GM12878 (cell line): ENCODE data around the gene SNRNP27. TPM values are rescaled to one million over a fixed set of nuclear protein-coding genes. Genes with fewer than 3 reads are reported as not detected.

ENCODE experiments used
- ATAC-seq: fragments of 200-7000 bp; cut with Tn5 transposase; 3 replicates; pipeline ENCODE4 v1.9.1; 2020; ENCODE audit warnings: mild to moderate bottlenecking, moderate library complexity
- BruUV-seq: library from RNA; stranded (reverse); fragments of 400-500 nt; replicated peaks from 2 replicates; lab custom pipeline; 2021; lab: Mats Ljungman, UMichigan
- CTCF ChIA-PET: fragments of 300-600 bp; sonication (Branson Sonifier 250); formaldehyde crosslinking; extraction: SDS; loops from one replicate; lab custom pipeline; 2021; ENCODE audit warnings: inconsistent platforms; lab: Yijun Ruan, JAX
- POLR2A ChIA-PET: fragments of 350-600 bp; formaldehyde crosslinking; extraction: SDS; loops from one replicate; lab custom pipeline; 2021; ENCODE audit warnings: inconsistent platforms; lab: Charles Lee
- RAD21 ChIA-PET: fragments of 300-600 bp; sonication (Branson Sonifier 250); formaldehyde crosslinking; loops from one replicate; lab custom pipeline; 2023; ENCODE audit warnings: antibody characterized with exemption; ENCODE audit not compliant: unreplicated experiment; lab: Charles Lee
- SMC1A ChIA-PET: fragments of 300-600 bp; sonication (Branson Sonifier 250); formaldehyde crosslinking; loops from one replicate; lab custom pipeline; 2023; ENCODE audit not compliant: unreplicated experiment, uncharacterized antibody; lab: Charles Lee
- DNase-seq: peaks from one replicate; pipeline ENCODE4 v3.0.0-alpha.2; 2011; ENCODE audit warnings: low read depth, low spot score
- FAIRE-seq: peaks from 3 replicates; lab custom pipeline; 2011; peaks lifted over from hg19 to GRCh38; lab: Jason Lieb, UNC
- H2AFZ ChIP-seq: 2 replicates; pipeline ENCODE4 v1.6.0; 2011; ENCODE audit warnings: low read depth, low read length, control low read depth; ENCODE audit not compliant: control insufficient read depth
- H3K27ac ChIP-seq: 2 replicates; pipeline ENCODE4 v1.5.1; 2011; ENCODE audit warnings: control low read depth; ENCODE audit not compliant: control insufficient read depth, insufficient read depth
- H3K27me3 ChIP-seq, 2 experiments: replicated peaks in 1 of 2; 2 replicates each; pipeline versions ENCODE4 v1.6.0 to v1.6.1; 2011; ENCODE audit warnings: low read length in 1 of 2; ENCODE audit not compliant: control insufficient read depth in 2 of 2, insufficient read depth in 2 of 2
- H3K36me3 ChIP-seq, 2 experiments: 2 replicates each; pipeline ENCODE4 v1.5.1; 2011; ENCODE audit warnings: low read length in 1 of 2; ENCODE audit not compliant: control insufficient read depth in 2 of 2, insufficient read depth in 2 of 2
- H3K4me1 ChIP-seq: 2 replicates; pipeline ENCODE4 v1.6.1; 2011; ENCODE audit warnings: mild to moderate bottlenecking, low read length, moderate library complexity, mixed read lengths; ENCODE audit not compliant: control insufficient read depth, insufficient read depth
- H3K4me2 ChIP-seq: 2 replicates; pipeline ENCODE4 v1.6.0; 2011; ENCODE audit warnings: control low read depth; ENCODE audit not compliant: control insufficient read depth, insufficient read depth
- H3K4me3 ChIP-seq: fragments of 200-600 bp; sonication (generic); 2 replicates; pipeline ENCODE4 v1.5.1; 2016
- H3K79me2 ChIP-seq: 2 replicates; pipeline ENCODE4 v1.6.0; 2011; ENCODE audit warnings: low read length; ENCODE audit not compliant: control insufficient read depth, insufficient read depth
- H3K9ac ChIP-seq: 2 replicates; pipeline ENCODE4 v1.8.0; 2011; ENCODE audit warnings: low read length, control low read depth, mixed read lengths; ENCODE audit not compliant: control insufficient read depth, insufficient read depth
- H3K9me3 ChIP-seq: replicated peaks from 3 replicates; pipeline ENCODE4 v1.5.1; 2011; ENCODE audit warnings: mild to moderate bottlenecking, low read length; ENCODE audit not compliant: control insufficient read depth, insufficient read depth
- H4K20me1 ChIP-seq: 2 replicates; pipeline ENCODE4 v1.6.0; 2011; ENCODE audit not compliant: control insufficient read depth, insufficient read depth
- DPF2 ChIP-seq: fragments of 450-650 bp; IDR thresholded peaks from 2 replicates; pipeline ENCODE4 v1.6.1; 2017; ENCODE audit warnings: mild to moderate bottlenecking
- IKZF1 ChIP-seq: fragments of 450-650 bp; conservative IDR thresholded peaks from 2 replicates; pipeline ENCODE4 v1.6.1; 2017; ENCODE audit warnings: antibody characterized with exemption, mild to moderate bottlenecking
- IKZF2 ChIP-seq, 2 experiments: fragments of 450-650 bp; IDR thresholded peaks; 2 replicates each; pipeline ENCODE4 v1.6.1; 2017; ENCODE audit warnings: mild to moderate bottlenecking in 2 of 2, moderate library complexity in 2 of 2
- MEF2A ChIP-seq: IDR thresholded peaks from 2 replicates; pipeline ENCODE4 v1.6.1; 2011; ENCODE audit warnings: low read depth, mild to moderate bottlenecking, low read length, moderate library complexity; ENCODE audit not compliant: insufficient read depth
- WGBS: methylation state at CpG from one replicate; pipeline ENCODE4 v1.1.6; 2016; ENCODE audit warnings: low lambda C conversion rate; ENCODE audit not compliant: insufficient replicate concordance, insufficient coverage; ENCODE audit errors: missing lambda C conversion rate; 5-methylcytosine and 5-hydroxymethylcytosine counted together
- in situ Hi-C: fragments of 300-500 bp; cut with MboI; formaldehyde crosslinking; loops from 9 replicates; pipeline ENCODE4 v1.14.3; 2018; ENCODE audit warnings: mixed read lengths
- intact Hi-C: fragments of 100-400 bp; cut with micrococcal nuclease; formaldehyde crosslinking; loops from one replicate; pipeline ENCODE4 v1.14.2; 2022; ENCODE audit not compliant: unreplicated experiment
- polyA plus RNA-seq, 11 experiments: library from polyadenylated mRNA; depleted of rRNA in 4 of 11; unstranded in 6 of 11; stranded (reverse) in 5 of 11; fragments of >200 nt; fragmentation: Nextera tagmentation in 4 of 11; fragmentation: Illumina TruSeq in 1 of 11; extraction: Ambion mirVana in 4 of 11; extraction: Trizol in 1 of 11; gene quantifications; 1 replicate in 1 of 11; 2 replicates in 10 of 11; pipeline versions ENCODE4 v1.2.1 to v1.2.3, GENCODE V29; 2011 to 2016; ENCODE audit warnings: inconsistent platforms in 2 of 11, missing spikeins in 2 of 11, low read depth in 1 of 11
- total RNA-seq, 4 experiments: library from RNA; depleted of rRNA in 3 of 4; stranded (reverse); fragments of >200 nt in 3 of 4; fragmentation: Illumina TruSeq in 1 of 4; extraction: Trizol in 1 of 4; gene quantifications; 2 replicates each; pipeline versions ENCODE4 v1.2.1 to v1.2.3, GENCODE V29; 2013 to 2021
- TF ChIP-seq, protein P1 (sequence below): fragments of 450-650 bp; IDR thresholded peaks from 2 replicates; pipeline ENCODE4 v1.6.1; 2017; ENCODE audit warnings: low read depth, mild to moderate bottlenecking, moderate library complexity

The SNRNP27 gene
- total and polyA plus RNA-seq, 10 of the 15 experiments (the other 5 are each of a cell fraction or from before 2014, with no cell fraction given): 30.6 to 89.5 (median 49.2) TPM

DNA sequence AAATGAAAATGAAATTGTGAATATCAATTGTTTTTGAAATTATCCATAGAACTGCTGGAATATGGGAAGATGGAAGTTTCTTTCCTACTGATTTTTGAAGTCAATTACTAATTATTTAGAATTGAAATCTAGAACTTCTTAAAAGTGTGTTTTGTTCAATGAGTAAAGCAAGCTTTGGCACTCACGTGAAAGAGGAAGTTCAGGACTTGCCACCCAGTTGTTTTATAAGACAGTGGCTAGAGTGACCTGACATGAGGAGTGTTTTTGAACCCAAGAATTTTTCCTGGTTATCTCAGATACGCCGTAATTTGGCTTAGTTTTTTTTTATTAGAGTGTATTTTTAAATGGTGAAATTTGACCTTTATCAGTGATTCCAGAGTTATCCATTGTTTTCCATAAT, 24.6 kb downstream of the SNRNP27 start:
- H2AFZ ChIP-seq: no peak overlapping the region
- RAD21 ChIA-PET: interaction anchor here (1.5 kb wide), 2 partner anchors 151 to 225 kb away, joined by 3 to 9 read pairs; no protein-coding TSS in a partner anchor
- H3K79me2 ChIP-seq: peaks cover 5% of the 10 kb centered on the region

More for the DNA sequence above, 24.6 kb downstream of the SNRNP27 start:
- no peak for ATAC-seq
- ChIA-PET POLR2A (interaction anchor here (0.8 to 6.2 kb wide), 4 partner anchors 152 to 215 kb away, joined by 3 to 75 read pairs (median 4); no protein-coding TSS in a partner anchor), CTCF (interaction anchor here (1.0 to 1.4 kb wide), 4 partner anchors 152 to 224 kb away, joined by 3 to 5 read pairs (median 5); no protein-coding TSS in a partner anchor), SMC1A (interaction anchor here (1.0 to 8.9 kb wide), 8 partner anchors 16 to 375 kb away, joined by 3 to 126 read pairs (median 3); partner anchors contain the start of gene SNRPG)
- Histone ChIP-seq H3K9ac (no peak overlapping the region), H3K4me3 (no peak overlapping the region), H3K27ac (no peak overlapping the region), H3K9me3 (no peaks in the 10 kb centered on the region), H3K4me1 (peaks cover 5% of the 10 kb centered on the region; the same call in 1 of the 2 replicates), H3K36me3 (0 out of 4 replicates have a peak, but pooled peaks cover 0 to 7% of the 10 kb centered on the region in 2 experiments), H3K27me3 (no peaks in the 10 kb centered on the region), H4K20me1 (no peaks in the 10 kb centered on the region), H3K4me2 (no peak overlapping the region)
- intact Hi-C loops: loop anchor here (10.0 kb wide), 1 partner anchor 696 kb away; no protein-coding TSS in a partner anchor
- 3% methylated on average over 3 of the region's 3 CpGs for WGBS
- DNase-seq: no peak
- no peak for TF ChIP-seq DPF2
- TF ChIP-seq MEF2A: no peak
- TF ChIP-seq IKZF1: 0 out of 2 replicates have a peak, but pooled peaks have one; percentile 22
- TF ChIP-seq, protein P1, sequence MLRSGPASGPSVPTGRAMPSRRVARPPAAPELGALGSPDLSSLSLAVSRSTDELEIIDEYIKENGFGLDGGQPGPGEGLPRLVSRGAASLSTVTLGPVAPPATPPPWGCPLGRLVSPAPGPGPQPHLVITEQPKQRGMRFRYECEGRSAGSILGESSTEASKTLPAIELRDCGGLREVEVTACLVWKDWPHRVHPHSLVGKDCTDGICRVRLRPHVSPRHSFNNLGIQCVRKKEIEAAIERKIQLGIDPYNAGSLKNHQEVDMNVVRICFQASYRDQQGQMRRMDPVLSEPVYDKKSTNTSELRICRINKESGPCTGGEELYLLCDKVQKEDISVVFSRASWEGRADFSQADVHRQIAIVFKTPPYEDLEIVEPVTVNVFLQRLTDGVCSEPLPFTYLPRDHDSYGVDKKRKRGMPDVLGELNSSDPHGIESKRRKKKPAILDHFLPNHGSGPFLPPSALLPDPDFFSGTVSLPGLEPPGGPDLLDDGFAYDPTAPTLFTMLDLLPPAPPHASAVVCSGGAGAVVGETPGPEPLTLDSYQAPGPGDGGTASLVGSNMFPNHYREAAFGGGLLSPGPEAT: 0 out of 2 replicates have a peak, but pooled peaks have one; percentile 18
- TF ChIP-seq IKZF2 (IDR thresholded peaks at IDR 0.05): 0 out of 4 replicates have a peak, but pooled peaks of 1 of the 2 experiments have one; percentile 20
- in situ Hi-C loops: loop anchor here (5.0 kb wide), 1 partner anchor 154 kb away; no protein-coding TSS in a partner anchor
- no peak for FAIRE-seq
- no TSS peak for BruUV-seq
